A549 (cell line): ENCODE results near the gene GLIPR2. TPM values are rescaled to one million over a fixed set of nuclear protein-coding genes. Genes with fewer than 3 reads are reported as not detected.
A peak's percentile ranks its signal among the peaks of the same experiment; 100 is the strongest.

ENCODE experiments used
- ATAC-seq, 2 experiments: fragments of 200-7000 bp in 1 of 2; fragments of >200 bp in 1 of 2; cut with Nextera tagmentation in 1 of 2; cut with Tn5 transposase in 1 of 2; 3 replicates each; pipeline versions ENCODE4 v1.8.0 to v1.9.1; 2018 to 2020; ENCODE audit warnings: mild to moderate bottlenecking in 1 of 2, moderate library complexity in 1 of 2
- CTCF ChIA-PET: fragments of 300-600 bp; sonication (Branson Sonifier 250); formaldehyde crosslinking; extraction: SDS; loops from one replicate; lab custom pipeline; 2021; ENCODE audit warnings: antibody characterized with exemption, inconsistent platforms; lab: Yijun Ruan, JAX
- POLR2A ChIA-PET: fragments of 350-600 bp; formaldehyde crosslinking; extraction: SDS; loops from one replicate; lab custom pipeline; 2021; ENCODE audit warnings: antibody characterized with exemption, inconsistent platforms; lab: Yijun Ruan, JAX
- DNase-seq, 2 experiments: peaks; one replicate each; pipeline versions ENCODE4 v3.0.0 to v3.0.0-alpha.2; 2011 to 2016; ENCODE audit warnings: low read depth in 1 of 2, low spot score in 1 of 2
- FAIRE-seq: peaks from 2 replicates; lab custom pipeline; 2011; peaks lifted over from hg19 to GRCh38; lab: Jason Lieb, UNC
- H3K27ac ChIP-seq, 2 experiments: fragments of >200 bp; sonication (Bioruptor Twin); formaldehyde crosslinking; 3 replicates each; pipeline ENCODE4 v1.5.1; 2016 to 2017
- H3K4me1 ChIP-seq: fragments of >200 bp; sonication (Bioruptor Twin); formaldehyde crosslinking; 3 replicates; pipeline ENCODE4 v1.6.1; 2016
- H3K4me2 ChIP-seq: fragments of >200 bp; sonication (Bioruptor Twin); formaldehyde crosslinking; 3 replicates; pipeline ENCODE4 v1.6.1; 2016
- H3K4me3 ChIP-seq: fragments of >200 bp; sonication (Bioruptor Twin); formaldehyde crosslinking; 3 replicates; pipeline ENCODE4 v1.5.1; 2016
- H3K9me3 ChIP-seq: fragments of >200 bp; sonication (Bioruptor Twin); formaldehyde crosslinking; 3 replicates; pipeline ENCODE4 v1.6.1; 2016
- BCL3 ChIP-seq: fragments of >200 bp; sonication (Bioruptor Twin); formaldehyde crosslinking; IDR thresholded peaks from 3 replicates; pipeline ENCODE4 v1.6.1; 2016
- CBX2 ChIP-seq: fragments of 200-600 bp; sonication (generic); IDR thresholded peaks from 2 replicates; pipeline ENCODE4 v1.6.1; 2016; ENCODE audit warnings: low read depth, mild to moderate bottlenecking, borderline replicate concordance
- E2F6 ChIP-seq: IDR thresholded peaks from 2 replicates; pipeline ENCODE4 v1.6.1; 2012; ENCODE audit warnings: low read depth, borderline replicate concordance
- EHMT2 ChIP-seq: fragments of 200-600 bp; sonication (generic); IDR thresholded peaks from 2 replicates; pipeline ENCODE4 v1.6.1; 2016; ENCODE audit warnings: antibody characterized with exemption, low read depth, mild to moderate bottlenecking, moderate library complexity
- ESRRA ChIP-seq: fragments of 150-350 bp; IDR thresholded peaks from 2 replicates; pipeline ENCODE4 v1.6.1; 2014; ENCODE audit warnings: mild to moderate bottlenecking, low read length, borderline replicate concordance
- FOSB ChIP-seq: fragments of 250-450 bp; sonication (Bioruptor Pico); IDR thresholded peaks from 2 replicates; pipeline ENCODE4 v1.5.0; 2020; ENCODE audit warnings: mild to moderate bottlenecking, moderate library complexity
- FOSL2 ChIP-seq, 2 experiments: fragments of 450-650 bp in 1 of 2; fragments of >200 bp in 1 of 2; sonication (Bioruptor Twin) in 1 of 2; formaldehyde crosslinking; IDR thresholded peaks; 2 replicates each; pipeline versions ENCODE4 v1.5.0 to v1.6.1; 2016 to 2020; ENCODE audit warnings: mild to moderate bottlenecking in 1 of 2, moderate library complexity in 1 of 2
- FOXS1 ChIP-seq: fragments of 250-450 bp; sonication (Bioruptor Pico); IDR thresholded peaks from 2 replicates; pipeline ENCODE4 v1.5.0; 2020; ENCODE audit warnings: mild to moderate bottlenecking, moderate library complexity
- HDAC2 ChIP-seq: fragments of 200-600 bp; sonication (generic); IDR thresholded peaks from 2 replicates; pipeline ENCODE4 v1.6.1; 2016
- HES2 ChIP-seq: fragments of >200 bp; sonication (Bioruptor Twin); formaldehyde crosslinking; IDR thresholded peaks from 2 replicates; pipeline ENCODE4 v1.6.1; 2016
- HMGXB4 ChIP-seq: fragments of 250-450 bp; sonication (Bioruptor Pico); IDR thresholded peaks from 2 replicates; pipeline ENCODE4 v1.5.0; 2021; ENCODE audit warnings: mild to moderate bottlenecking, moderate library complexity, borderline replicate concordance
- HOXA7 ChIP-seq: fragments of 250-450 bp; sonication (Bioruptor Pico); IDR thresholded peaks from 2 replicates; pipeline ENCODE4 v1.5.0; 2020; ENCODE audit warnings: mild to moderate bottlenecking, moderate library complexity
- HOXB13 ChIP-seq: fragments of 250-450 bp; sonication (Bioruptor Pico); IDR thresholded peaks from 2 replicates; pipeline ENCODE4 v1.5.0; 2020; ENCODE audit warnings: low read depth, mild to moderate bottlenecking, moderate library complexity
- JUN ChIP-seq, 2 experiments: fragments of >200 bp; sonication (Bioruptor Twin); formaldehyde crosslinking; IDR thresholded peaks; 2 replicates in 1 of 2; 3 replicates in 1 of 2; pipeline ENCODE4 v1.6.1; 2016 to 2017
- KDM1A ChIP-seq: fragments of 200-600 bp; sonication (generic); IDR thresholded peaks from 2 replicates; pipeline ENCODE4 v1.6.1; 2016; ENCODE audit warnings: low read depth, mild to moderate bottlenecking
- MYC ChIP-seq: IDR thresholded peaks from 2 replicates; pipeline ENCODE4 v1.6.1; 2012; ENCODE audit warnings: mild to moderate bottlenecking, inconsistent platforms, low read length, improper control_type of control experiment, borderline replicate concordance
- NR3C1 ChIP-seq: fragments of >200 bp; sonication (Bioruptor Twin); formaldehyde crosslinking; IDR thresholded peaks from 3 replicates; pipeline ENCODE4 v1.6.1; 2017
- POLR2A ChIP-seq: IDR thresholded peaks from 2 replicates; pipeline ENCODE4 v1.6.1; 2012; ENCODE audit warnings: mild to moderate bottlenecking, low read length
- POLR2AphosphoS2 ChIP-seq: conservative IDR thresholded peaks from 2 replicates; pipeline ENCODE4 v1.6.1; 2012; ENCODE audit warnings: low read length, improper control_type of control experiment, inconsistent platforms
- SREBF2 ChIP-seq: fragments of 450-650 bp; IDR thresholded peaks from 2 replicates; pipeline ENCODE4 v1.6.1; 2014; ENCODE audit warnings: mild to moderate bottlenecking, moderate library complexity
- TP53 ChIP-seq: fragments of 250-450 bp; sonication (Bioruptor Pico); IDR thresholded peaks from 2 replicates; pipeline ENCODE4 v1.5.0; 2021; ENCODE audit warnings: mild to moderate bottlenecking, moderate library complexity
- ZC3H11A ChIP-seq: fragments of 450-650 bp; IDR thresholded peaks from 2 replicates; pipeline ENCODE4 v1.6.1; 2014; ENCODE audit warnings: antibody characterized with exemption, mild to moderate bottlenecking
- ZFP36 ChIP-seq: fragments of 450-650 bp; IDR thresholded peaks from 2 replicates; pipeline ENCODE4 v1.6.1; 2014; ENCODE audit warnings: borderline replicate concordance; ENCODE audit not compliant: partially characterized antibody
- ZNF302 ChIP-seq: fragments of 250-450 bp; sonication (Bioruptor Pico); IDR thresholded peaks from 2 replicates; pipeline ENCODE4 v1.9.0; 2021; ENCODE audit warnings: inconsistent platforms, mild to moderate bottlenecking, moderate library complexity
- WGBS: methylation state at CpG from one replicate; pipeline ENCODE4 v1.1.6; 2017; ENCODE audit errors: missing lambda C conversion rate; 5-methylcytosine and 5-hydroxymethylcytosine counted together
- polyA plus RNA-seq, 4 experiments: library from polyadenylated mRNA; depleted of rRNA in 3 of 4; stranded (reverse); fragments of >200 nt; fragmentation: RNase III in 1 of 4; extraction: RNeasy Plus Mini Kit Qiagen cat#74134 plus additional on column Dnase treatment in 1 of 4; gene quantifications; 2 replicates in 3 of 4; 3 replicates in 1 of 4; pipeline ENCODE4 v1.2.3, GENCODE V29; 2011 to 2017
- TF ChIP-seq, protein P1 (sequence below): IDR thresholded peaks from 2 replicates; pipeline ENCODE4 v1.6.1; 2012

GLIPR2 gene
- polyA plus RNA-seq, 2 of the 4 experiments (the other 2 are of a cell fraction), result 9.0 to 16.0 TPM

GRCh38 chr9:36149197-36149596 lies 12.7 kb downstream of the GLIPR2 start:
- no peak for TF ChIP-seq POLR2AphosphoS2
- H3K27ac ChIP-seq, result peak overlapping the region; percentile 64 to 82
- 63% methylated on average over 3 of the region's 4 CpGs for WGBS
- peaks cover 27% of the 10 kb centered on the region for H3K4me1 ChIP-seq
- FAIRE-seq (no peak), DNase-seq (no peak), ATAC-seq (peak; percentile 44 to 56; a peak in 4 of 6 replicates)
- H3K4me3 ChIP-seq, result 0 out of 3 replicates have a peak overlapping the region, but pooled peaks have one; percentile 7
- ChIA-PET POLR2A (interaction anchor here (0.9 to 1.9 kb wide), 5 partner anchors 12 to 335 kb away, joined by 3 to 19 read pairs (median 10); partner anchors contain the start of genes CLTA, GLIPR2 and HINT2), CTCF (interaction anchor here (0.8 to 3.7 kb wide), 13 partner anchors 10 to 141 kb away, joined by 3 to 36 read pairs (median 4); partner anchors contain the start of genes CCIN and GLIPR2)
- peaks cover 12% of the 10 kb centered on the region; the same call in 2 of the 3 replicates for H3K9me3 ChIP-seq
- peak overlapping the region; percentile 75 for H3K4me2 ChIP-seq

- FAIRE-seq, result no peak
- Histone ChIP-seq H3K4me2 (no peak overlapping the region), H3K9me3 (peaks cover 5% of the 10 kb centered on the region; the same call in 2 of the 3 replicates)
- TF ChIP-seq KDM1A, result no peak
- no peak for TF ChIP-seq FOSB (CRISPR knock-in tag)
- no peak for TF ChIP-seq NR3C1
- no peak for TF ChIP-seq FOSL2 (IDR thresholded peaks at IDR 0.05)
- TF ChIP-seq FOSL2 (CRISPR knock-in tag; IDR thresholded peaks at IDR 0.05), result no peak
- TF ChIP-seq JUN (IDR thresholded peaks at IDR 0.05), result no peak
- no peak for TF ChIP-seq HOXA7 (CRISPR knock-in tag)
- TF ChIP-seq E2F6, result no peak
- no peak for TF ChIP-seq ZFP36
- TF ChIP-seq MYC, result no peak
- TF ChIP-seq FOXS1 (CRISPR knock-in tag), result no peak
- TF ChIP-seq BCL3, result no peak
- TF ChIP-seq, all 56 proteins: peak for 0
- ATAC-seq (0 out of 6 replicates have a peak, but pooled peaks of 1 of the 2 experiments have one; percentile 9), DNase-seq (no peak)
- POLR2A ChIA-PET, result interaction anchor here (1.6 to 1.7 kb wide), 2 partner anchors 13 to 40 kb away, joined by 5 to 6 read pairs; partner anchors contain the start of gene CLTA
- Histone ChIP-seq H3K4me3 (no peak overlapping the region), H3K4me1 (peaks cover 36% of the 10 kb centered on the region), H3K27ac (peak overlapping the region in 1 of 2 experiments; percentile 82; a peak in 3 of 6 replicates)
- 93% methylated on average over 4 of the region's 4 CpGs for WGBS
- CTCF ChIA-PET, result interaction anchor here (0.6 to 4.1 kb wide), 7 partner anchors 9 to 85 kb away, joined by 3 to 45 read pairs (median 7); no protein-coding TSS in a partner anchor
Observed at GRCh38 chr9:36150574-36151315, 14.2 kb downstream of the GLIPR2 start.

- H3K4me3 ChIP-seq, result no peak overlapping the region
- TF ChIP-seq ZNF302 (CRISPR knock-in tag) (no peak), FOSL2 (IDR thresholded peaks at IDR 0.05) (no peak), FOSL2 (CRISPR knock-in tag; IDR thresholded peaks at IDR 0.05) (no peak), TP53 (no peak), HOXA7 (CRISPR knock-in tag) (no peak), POLR2A (no peak), HDAC2 (no peak), HES2 (no peak), HOXB13 (no peak), HMGXB4 (CRISPR knock-in tag) (no peak), ZC3H11A (no peak), CBX2 (no peak), ESRRA (no peak), SREBF2 (no peak), EHMT2 (no peak)
- TF ChIP-seq, protein P1, sequence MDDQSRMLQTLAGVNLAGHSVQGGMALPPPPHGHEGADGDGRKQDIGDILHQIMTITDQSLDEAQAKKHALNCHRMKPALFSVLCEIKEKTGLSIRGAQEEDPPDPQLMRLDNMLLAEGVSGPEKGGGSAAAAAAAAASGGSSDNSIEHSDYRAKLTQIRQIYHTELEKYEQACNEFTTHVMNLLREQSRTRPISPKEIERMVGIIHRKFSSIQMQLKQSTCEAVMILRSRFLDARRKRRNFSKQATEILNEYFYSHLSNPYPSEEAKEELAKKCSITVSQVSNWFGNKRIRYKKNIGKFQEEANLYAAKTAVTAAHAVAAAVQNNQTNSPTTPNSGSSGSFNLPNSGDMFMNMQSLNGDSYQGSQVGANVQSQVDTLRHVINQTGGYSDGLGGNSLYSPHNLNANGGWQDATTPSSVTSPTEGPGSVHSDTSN, result no peak
Observed at GRCh38 chr9:36151316-36152210, 15.0 kb downstream of the GLIPR2 start.

More at GRCh38 chr9:36151316-36152210, 15.0 kb downstream of the GLIPR2 start:
- Histone ChIP-seq H3K27ac (peak overlapping the region in 1 of 2 experiments; percentile 82; a peak in 2 of 6 replicates), H3K4me1 (peaks cover 36% of the 10 kb centered on the region), H3K4me2 (no peak overlapping the region), H3K9me3 (peaks cover 3% of the 10 kb centered on the region)
- no peak for FAIRE-seq
- CTCF ChIA-PET, result interaction anchor here (0.6 to 4.1 kb wide), 6 partner anchors 10 to 84 kb away, joined by 3 to 45 read pairs (median 5); no protein-coding TSS in a partner anchor
- POLR2A ChIA-PET, result interaction anchor here (1.6 to 1.7 kb wide), 2 partner anchors 13 to 39 kb away, joined by 5 to 6 read pairs; partner anchors contain the start of gene CLTA
- no peak for ATAC-seq
- no peak for DNase-seq
- 91% methylated on average over 14 of the region's 14 CpGs for WGBS
